ENCODE measurements around the gene MTA1. TPM values are rescaled to one million over a fixed set of nuclear protein-coding genes. Genes with fewer than 3 reads are reported as not detected.

Gene MTA1
- total and polyA plus RNA-seq, 2 of the 8 experiments (the other 6 are each of a cell fraction or from before 2014, with no cell fraction given) = 73.9 to 221 TPM

DNA sequence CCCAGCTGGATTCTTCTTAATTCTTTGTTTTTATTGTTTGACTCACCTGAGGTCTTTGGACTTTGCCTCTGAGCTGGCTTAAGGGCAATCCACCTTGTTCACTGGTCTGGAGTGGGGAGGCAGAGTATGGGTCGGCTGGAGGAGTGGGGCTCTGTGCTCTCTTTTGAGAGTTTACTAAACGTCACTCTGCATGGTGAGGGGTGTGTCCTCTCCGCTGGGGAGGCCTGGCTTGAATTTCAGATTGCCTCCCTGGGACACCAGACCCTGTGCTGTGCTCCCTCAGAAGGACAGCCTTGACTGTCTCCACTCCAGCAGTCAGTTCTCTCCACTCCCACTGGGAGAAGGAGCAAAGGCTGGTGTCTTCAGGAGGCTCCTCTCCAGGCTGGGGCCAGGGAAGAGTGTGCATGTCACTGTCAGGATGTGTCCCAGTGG, 1.9 kb upstream of the MTA1 start (continued):
- TF ChIP-seq SP2 (IDR thresholded peaks at IDR 0.05; ENCODE audit: low read length) = no peak

Measured in H1 (cell line).